ENCODE data around the gene GRAMD4. TPM values are rescaled to one million over a fixed set of nuclear protein-coding genes. Genes with fewer than 3 reads are reported as not detected.

Gene GRAMD4
- total RNA-seq, 4 donors from 2014 or later, result 5.6 to 37.0 (median 15.2) TPM

DNA sequence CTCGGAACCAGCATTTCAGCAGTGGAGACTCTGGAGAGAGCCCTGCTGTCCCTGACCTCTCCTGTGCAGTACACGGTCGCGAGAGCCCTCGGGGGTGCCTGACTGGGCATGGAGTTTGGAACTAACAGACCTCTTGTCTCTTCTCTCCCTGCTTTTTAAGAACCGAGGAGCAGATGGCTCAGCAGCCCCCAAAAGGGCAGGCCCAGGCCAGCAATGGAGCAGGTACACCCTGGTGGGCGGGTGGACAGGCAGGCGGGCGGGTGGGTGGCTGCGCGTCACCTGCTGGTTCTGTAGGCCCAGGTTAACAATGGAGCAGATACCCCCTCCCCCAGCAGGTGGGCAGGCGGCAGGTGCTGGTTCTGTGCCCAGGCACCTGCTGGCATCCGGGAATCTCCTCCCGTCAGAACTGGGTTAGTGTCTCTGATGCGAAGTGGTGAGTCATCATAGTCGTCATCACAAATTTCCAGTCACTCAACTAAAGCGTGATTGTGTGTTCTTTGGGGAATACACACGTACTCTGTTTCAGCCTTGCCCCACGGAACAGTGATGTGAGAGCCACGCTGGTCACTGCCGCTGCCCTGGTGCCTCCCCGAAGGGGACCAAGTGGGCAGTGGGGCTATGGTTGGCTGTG is 41.1 kb downstream of the GRAMD4 start:
- DNase-seq, result no peak
- TF ChIP-seq, protein P1, sequence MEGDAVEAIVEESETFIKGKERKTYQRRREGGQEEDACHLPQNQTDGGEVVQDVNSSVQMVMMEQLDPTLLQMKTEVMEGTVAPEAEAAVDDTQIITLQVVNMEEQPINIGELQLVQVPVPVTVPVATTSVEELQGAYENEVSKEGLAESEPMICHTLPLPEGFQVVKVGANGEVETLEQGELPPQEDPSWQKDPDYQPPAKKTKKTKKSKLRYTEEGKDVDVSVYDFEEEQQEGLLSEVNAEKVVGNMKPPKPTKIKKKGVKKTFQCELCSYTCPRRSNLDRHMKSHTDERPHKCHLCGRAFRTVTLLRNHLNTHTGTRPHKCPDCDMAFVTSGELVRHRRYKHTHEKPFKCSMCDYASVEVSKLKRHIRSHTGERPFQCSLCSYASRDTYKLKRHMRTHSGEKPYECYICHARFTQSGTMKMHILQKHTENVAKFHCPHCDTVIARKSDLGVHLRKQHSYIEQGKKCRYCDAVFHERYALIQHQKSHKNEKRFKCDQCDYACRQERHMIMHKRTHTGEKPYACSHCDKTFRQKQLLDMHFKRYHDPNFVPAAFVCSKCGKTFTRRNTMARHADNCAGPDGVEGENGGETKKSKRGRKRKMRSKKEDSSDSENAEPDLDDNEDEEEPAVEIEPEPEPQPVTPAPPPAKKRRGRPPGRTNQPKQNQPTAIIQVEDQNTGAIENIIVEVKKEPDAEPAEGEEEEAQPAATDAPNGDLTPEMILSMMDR (IDR thresholded peaks at IDR 0.05), result no peak
- Histone ChIP-seq H3K27me3 (no peaks in the 10 kb centered on the region), H3K4me3 (no peak overlapping the region), H3K4me1 (no peaks in the 10 kb centered on the region), H3K36me3 (no peaks in the 10 kb centered on the region), H3K27ac (no peak overlapping the region), H3K9me3 (no peaks in the 10 kb centered on the region)
- intact Hi-C loops (cut with DNase I; ENCODE audit: low total_unique reads), result no loop called here

DNA sequence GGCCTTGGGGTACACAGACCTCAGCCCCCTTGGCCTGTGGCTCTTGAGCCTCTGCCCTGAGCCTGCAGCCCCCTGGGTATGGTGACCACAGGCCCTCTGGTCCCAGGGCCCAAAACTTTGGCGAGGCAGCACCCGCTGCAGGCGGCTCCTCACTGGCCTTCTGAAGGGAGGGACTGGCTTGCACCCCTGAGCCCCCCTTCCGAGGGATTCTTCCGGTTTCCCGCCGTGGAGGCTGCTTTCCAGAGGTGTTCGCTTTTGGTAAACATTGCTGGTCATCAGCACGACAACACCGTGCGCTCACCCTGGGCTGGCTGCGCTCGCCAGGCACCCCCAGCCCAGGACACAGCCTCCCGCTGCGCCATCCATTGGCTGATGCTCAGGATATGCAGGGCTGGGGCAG is 42.0 kb downstream of the GRAMD4 start:
- Histone ChIP-seq H3K9me3 (no peaks in the 10 kb centered on the region), H3K36me3 (no peaks in the 10 kb centered on the region), H3K4me3 (no peak overlapping the region), H3K27ac (no peak overlapping the region), H3K4me1 (no peaks in the 10 kb centered on the region), H3K27me3 (no peaks in the 10 kb centered on the region)
- intact Hi-C loops (cut with DNase I; ENCODE audit: low total_unique reads), result no loop called here
- TF ChIP-seq POLR2A (IDR thresholded peaks at IDR 0.05), result no peak
- TF ChIP-seq, protein P1 (IDR thresholded peaks at IDR 0.05), result no peak
- no peak for DNase-seq

GRCh38 chr22:46663001-46663400 is 42.8 kb downstream of the GRAMD4 start:
- Histone ChIP-seq H3K9me3 (no peaks in the 10 kb centered on the region), H3K27me3 (no peaks in the 10 kb centered on the region), H3K36me3 (no peaks in the 10 kb centered on the region), H3K27ac (no peak overlapping the region), H3K4me3 (no peak overlapping the region), H3K4me1 (no peaks in the 10 kb centered on the region)
- no peak for TF ChIP-seq POLR2A (IDR thresholded peaks at IDR 0.05)
- DNase-seq, result no peak
- intact Hi-C loops (cut with DNase I; ENCODE audit: low total_unique reads), result no loop called here

DNA sequence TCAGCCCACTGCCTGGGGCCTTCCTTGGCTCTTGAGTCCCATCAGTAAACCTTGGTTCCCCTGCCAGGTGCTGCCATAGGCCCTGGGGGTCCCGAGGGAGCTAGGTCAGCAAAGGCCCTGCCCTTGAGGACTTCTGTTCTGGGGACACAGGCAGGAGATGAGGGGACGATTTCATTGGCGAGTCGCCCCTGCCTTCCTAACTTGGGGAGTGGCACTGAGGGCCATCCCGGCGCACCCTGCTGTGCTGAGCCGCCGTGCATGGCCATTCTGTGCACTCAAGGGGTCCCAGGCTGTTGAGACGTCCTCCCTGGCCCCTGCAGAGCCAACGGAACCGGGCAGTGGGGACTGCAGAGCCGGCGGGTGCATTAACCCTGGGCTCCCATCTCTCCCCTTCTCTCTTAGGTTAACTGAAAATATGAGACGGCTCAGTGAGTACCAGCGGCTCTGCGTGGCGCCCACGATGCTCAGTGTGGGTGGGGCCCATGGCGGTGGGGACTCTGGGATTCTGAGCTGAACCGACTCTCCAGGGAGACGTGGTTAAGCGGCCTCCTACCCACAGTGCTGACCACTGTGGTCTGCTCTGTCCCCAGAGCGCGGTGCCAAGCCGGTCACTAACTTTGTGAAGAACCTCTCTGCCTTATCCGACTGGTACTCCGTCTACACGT is 43.4 kb downstream of the GRAMD4 start:
- no peaks in the 10 kb centered on the region for H3K36me3 ChIP-seq
- H3K27ac ChIP-seq, result no peak overlapping the region
- no peak overlapping the region for H3K4me3 ChIP-seq
- H3K4me1 ChIP-seq, result no peaks in the 10 kb centered on the region
- no peak for DNase-seq
- intact Hi-C loops (cut with DNase I; ENCODE audit: low total_unique reads), result no loop called here
- no peaks in the 10 kb centered on the region for H3K27me3 ChIP-seq
- TF ChIP-seq, protein P1 (IDR thresholded peaks at IDR 0.05), result no peak
- TF ChIP-seq POLR2A (IDR thresholded peaks at IDR 0.05), result no peak
- no peaks in the 10 kb centered on the region for H3K9me3 ChIP-seq

- no peak for DNase-seq
- no peaks in the 10 kb centered on the region for H3K4me1 ChIP-seq
- intact Hi-C loops (cut with DNase I; ENCODE audit: low total_unique reads), result no loop called here
- no peaks in the 10 kb centered on the region for H3K27me3 ChIP-seq
- H3K36me3 ChIP-seq, result no peaks in the 10 kb centered on the region
- H3K4me3 ChIP-seq, result no peak overlapping the region
- no peak for TF ChIP-seq POLR2A (IDR thresholded peaks at IDR 0.05)
- TF ChIP-seq, protein P1 (IDR thresholded peaks at IDR 0.05), result no peak
- H3K9me3 ChIP-seq, result no peaks in the 10 kb centered on the region
- no peak overlapping the region for H3K27ac ChIP-seq
Measured at GRCh38 chr22:46664301-46664855, 44.2 kb downstream of the GRAMD4 start.

Data from uterus (tissue), 4 donors.